CD8-positive, alpha-beta memory T cell (primary cell): Measurements from ENCODE around the gene PARP2. TPM values are rescaled to one million over a fixed set of nuclear protein-coding genes. Genes with fewer than 3 reads are reported as not detected.
"Not testable (repeated sequence)": the region's sequence is repeated elsewhere in the genome, so short reads cannot be mapped to it uniquely, and the experiment has no call there.

Experiments used
- CTCF ChIA-PET: fragments of 350-600 bp; sonication (Branson Sonifier 250); formaldehyde crosslinking; loops from one replicate; lab custom pipeline; 2021; ENCODE audit warnings: antibody characterized with exemption; lab: Charles Lee
- POLR2A ChIA-PET: fragments of 350-600 bp; sonication (Branson Sonifier 250); formaldehyde crosslinking; loops from one replicate; lab custom pipeline; 2021; ENCODE audit warnings: antibody characterized with exemption; lab: Charles Lee
- DNase-seq, 5 donors: peaks; one replicate each; pipeline versions ENCODE4 v3.0.0 to v3.0.0-alpha.2; 2020 to 2022; ENCODE audit warnings: mixed read lengths in 1 of 5
- H3K27ac ChIP-seq: one replicate; pipeline ENCODE4 v1.7.0; 2013; ENCODE audit warnings: low read depth, mild to moderate bottlenecking, low read length, moderate library complexity
- H3K27me3 ChIP-seq: 2 replicates; pipeline ENCODE4 v1.7.0; 2013; ENCODE audit warnings: low read length, mild to moderate bottlenecking; ENCODE audit not compliant: insufficient read depth, poor library complexity, severe bottlenecking
- H3K36me3 ChIP-seq: 2 replicates; pipeline ENCODE4 v1.7.0; 2013; ENCODE audit warnings: mild to moderate bottlenecking, low read length, moderate library complexity; ENCODE audit not compliant: insufficient read depth
- H3K4me1 ChIP-seq: 2 replicates; pipeline ENCODE4 v1.7.0; 2013; ENCODE audit warnings: mild to moderate bottlenecking, low read length, moderate library complexity; ENCODE audit not compliant: insufficient read depth
- H3K4me3 ChIP-seq: 2 replicates; pipeline ENCODE4 v1.7.0; 2013; ENCODE audit warnings: mild to moderate bottlenecking, low read length
- H3K9me3 ChIP-seq: 2 replicates; pipeline ENCODE4 v1.7.0; 2013; ENCODE audit warnings: mild to moderate bottlenecking, low read length
- H3K27ac Mint-ChIP-seq, 8 donors: one replicate each; pipeline ENCODE4 v1.8.0; 2020 to 2021; ENCODE audit warnings: mixed read lengths in 8 of 8, mild to moderate bottlenecking in 6 of 8, inconsistent platforms in 3 of 8, moderate library complexity in 3 of 8
- H3K27me3 Mint-ChIP-seq, 2 donors: one replicate each; pipeline ENCODE4 v1.8.0; 2020 to 2021; ENCODE audit warnings: mixed read lengths in 2 of 2, mild to moderate bottlenecking in 1 of 2, moderate library complexity in 1 of 2
- H3K36me3 Mint-ChIP-seq, 3 donors: one replicate each; pipeline ENCODE4 v1.8.0; 2020 to 2021; ENCODE audit warnings: mixed read lengths in 3 of 3, inconsistent platforms in 1 of 3, mild to moderate bottlenecking in 1 of 3
- H3K4me1 Mint-ChIP-seq, 3 donors: one replicate each; pipeline ENCODE4 v1.8.0; 2020 to 2021; ENCODE audit warnings: mixed read lengths in 3 of 3, inconsistent platforms in 1 of 3, mild to moderate bottlenecking in 1 of 3
- H3K4me3 Mint-ChIP-seq, 7 donors: one replicate each; pipeline ENCODE4 v1.8.0; 2020 to 2021; ENCODE audit warnings: mixed read lengths in 7 of 7, mild to moderate bottlenecking in 6 of 7, moderate library complexity in 4 of 7, inconsistent platforms in 2 of 7
- H3K9me3 Mint-ChIP-seq, 5 donors: one replicate each; pipeline ENCODE4 v1.8.0; 2020 to 2022; ENCODE audit warnings: mixed read lengths in 5 of 5, mild to moderate bottlenecking in 3 of 5, moderate library complexity in 2 of 5, inconsistent platforms in 1 of 5
- polyA plus RNA-seq: library from polyadenylated mRNA; unstranded; fragments of 300-500 nt; fragmentation: Illumina TruSeq; gene quantifications from one replicate; pipeline ENCODE4 v1.2.3, GENCODE V29; 2021
- total RNA-seq, 2 experiments: library from RNA; stranded (reverse); gene quantifications; one replicate each; pipeline ENCODE4 v1.2.3, GENCODE V29; 2021

Gene PARP2
- total and polyA plus RNA-seq, 3 experiments from 2014 or later = 13.6 to 41.3 (median 35.0) TPM

- peak; percentile 10 to 78 (median 69) for DNase-seq
- H3K36me3 Mint-ChIP-seq = peaks cover 0 to 12% (median 0%) of the 10 kb centered on the region in 3 donors
- Histone ChIP-seq H3K9me3 (no peaks in the 10 kb centered on the region), H3K36me3 (no peaks in the 10 kb centered on the region), H3K27ac (peak within 1 kb of the TSS; percentile 76), H3K4me3 (peak within 1 kb of the TSS; percentile 88), H3K27me3 (no peaks in the 10 kb centered on the region), H3K4me1 (peaks cover 16% of the 10 kb centered on the region)
- POLR2A ChIA-PET = interaction anchor here (3.1 kb wide), 1 partner anchor 10 kb away, joined by 37 read pairs; the partner anchor contains the start of gene PARP2
- H3K27me3 Mint-ChIP-seq = no peaks in the 10 kb centered on the region
- H3K9me3 Mint-ChIP-seq = no peaks in the 10 kb centered on the region
- peaks cover 27 to 45% (median 31%) of the 10 kb centered on the region in 3 donors for H3K4me1 Mint-ChIP-seq
- peak within 1 kb of the TSS; percentile 83 to 98 (median 96) for H3K27ac Mint-ChIP-seq
- CTCF ChIA-PET = interaction anchor here (0.8 to 11.0 kb wide), 6 partner anchors 9 to 358 kb away, joined by 3 to 144 read pairs (median 8); partner anchors contain the start of gene PARP2
- H3K4me3 Mint-ChIP-seq = peak within 1 kb of the TSS; percentile 99 to 100 (median 99)
Measured at GRCh38 chr14:20332788-20333493, 10.5 kb upstream of the PARP2 start, which contains the start of gene CCNB1IP1. TSS of gene CCNB1IP1 (minus strand) at chr14:20333279. CDS start at chr14:20316523, 16,756 bp downstream.

- no peaks in the 10 kb centered on the region for H3K36me3 ChIP-seq
- Mint-ChIP-seq H3K27me3 (no peaks in the 10 kb centered on the region), H3K36me3 (peaks cover 0 to 12% (median 0%) of the 10 kb centered on the region in 3 donors), H3K27ac (peak overlapping the region; percentile 83 to 98 (median 96)), H3K4me3 (peak overlapping the region; percentile 99 to 100 (median 99)), H3K4me1 (peaks cover 27 to 42% (median 30%) of the 10 kb centered on the region in 3 donors), H3K9me3 (no peaks in the 10 kb centered on the region)
- DNase-seq = no peak
- CTCF ChIA-PET = interaction anchor here (1.1 to 11.0 kb wide), 4 partner anchors 9 to 357 kb away, joined by 3 to 144 read pairs (median 41); partner anchors contain the start of gene PARP2
- H3K4me3 ChIP-seq = peak overlapping the region; percentile 88
- peaks cover 16% of the 10 kb centered on the region for H3K4me1 ChIP-seq
- POLR2A ChIA-PET = interaction anchor here (3.1 kb wide), 1 partner anchor 9 kb away, joined by 37 read pairs; the partner anchor contains the start of gene PARP2
- peak overlapping the region; percentile 76 for H3K27ac ChIP-seq
- H3K9me3 ChIP-seq = no peaks in the 10 kb centered on the region
- no peaks in the 10 kb centered on the region for H3K27me3 ChIP-seq
Measured at GRCh38 chr14:20333494-20333841, 10.0 kb upstream of the PARP2 start.

- ChIA-PET POLR2A (interaction anchor here (3.1 kb wide), 1 partner anchor 9 kb away, joined by 37 read pairs; the partner anchor contains the start of gene PARP2), CTCF (interaction anchor here (1.1 to 11.0 kb wide), 4 partner anchors 8 to 357 kb away, joined by 3 to 144 read pairs (median 41); partner anchors contain the start of gene PARP2)
- Mint-ChIP-seq H3K36me3 (peaks cover 0 to 7% (median 0%) of the 10 kb centered on the region in 3 donors), H3K4me1 (peaks cover 25 to 38% (median 30%) of the 10 kb centered on the region in 3 donors), H3K27me3 (no peaks in the 10 kb centered on the region), H3K9me3 (no peaks in the 10 kb centered on the region), H3K4me3 (no peak overlapping the region), H3K27ac (peak overlapping the region in 2 of 8 donors; percentile 29 to 98)
- no peak overlapping the region for H3K27ac ChIP-seq
- no peak for DNase-seq
- no peaks in the 10 kb centered on the region for H3K27me3 ChIP-seq
- H3K4me3 ChIP-seq = no peak overlapping the region
- no peaks in the 10 kb centered on the region for H3K9me3 ChIP-seq
- H3K36me3 ChIP-seq = no peaks in the 10 kb centered on the region
- H3K4me1 ChIP-seq = peaks cover 16% of the 10 kb centered on the region
Measured at GRCh38 chr14:20334017-20334416, 9.4 kb upstream of the PARP2 start.

- H3K27ac ChIP-seq, H3K4me3 ChIP-seq: not testable (repeated sequence)
- peak overlapping the region in 2 of 8 donors; percentile 68 to 78 for H3K27ac Mint-ChIP-seq
Measured at GRCh38 chr14:20341032-20341431, 2.4 kb upstream of the PARP2 start.

GRCh38 chr14:20341646-20342045 is 1.8 kb upstream of the PARP2 start:
- DNase-seq = no peak
- peak overlapping the region in 3 of 8 donors; percentile 25 to 99 (median 99) for H3K27ac Mint-ChIP-seq
- Histone ChIP-seq H3K4me1 (peaks cover 7% of the 10 kb centered on the region), H3K9me3 (no peaks in the 10 kb centered on the region), H3K36me3 (no peaks in the 10 kb centered on the region), H3K27me3 (no peaks in the 10 kb centered on the region), H3K27ac (peak overlapping the region; percentile 87), H3K4me3 (no peak overlapping the region)
- H3K4me1 Mint-ChIP-seq = peaks cover 15 to 27% (median 21%) of the 10 kb centered on the region in 3 donors
- no peaks in the 10 kb centered on the region for H3K9me3 Mint-ChIP-seq
- peaks cover 0 to 7% of the 10 kb centered on the region in 2 donors for H3K27me3 Mint-ChIP-seq
- CTCF ChIA-PET = interaction anchor here (0.6 to 5.0 kb wide), 10 partner anchors 11 to 343 kb away, joined by 3 to 72 read pairs (median 11); partner anchors contain the start of genes CCNB1IP1, RNASE4 and TEP1
- POLR2A ChIA-PET = interaction anchor here (0.6 to 2.8 kb wide), 9 partner anchors 9 to 923 kb away, joined by 3 to 37 read pairs (median 4); partner anchors contain the start of genes APEX1 and CCNB1IP1
- H3K4me3 Mint-ChIP-seq = peak overlapping the region in 5 of 7 donors; percentile 42 to 99 (median 98)
- peaks cover 0 to 20% (median 2%) of the 10 kb centered on the region in 3 donors for H3K36me3 Mint-ChIP-seq

More at GRCh38 chr14:20341032-20341431, 2.4 kb upstream of the PARP2 start:
- not testable (repeated sequence) for H3K27me3 ChIP-seq, H3K9me3 ChIP-seq, H3K4me1 ChIP-seq, H3K36me3 ChIP-seq, DNase-seq, H3K9me3 Mint-ChIP-seq, H3K27me3 Mint-ChIP-seq
- peaks cover 0 to 18% (median 2%) of the 10 kb centered on the region in 3 donors for H3K36me3 Mint-ChIP-seq
- CTCF ChIA-PET = interaction anchor here (1.0 to 5.0 kb wide), 5 partner anchors 11 to 272 kb away, joined by 3 to 72 read pairs (median 20); partner anchors contain the start of genes CCNB1IP1 and TEP1
- H3K4me3 Mint-ChIP-seq = peak overlapping the region in 1 of 7 donors; percentile 60
- H3K4me1 Mint-ChIP-seq = peaks cover 15 to 27% (median 21%) of the 10 kb centered on the region in 3 donors
- POLR2A ChIA-PET = interaction anchor here (1.0 to 1.2 kb wide), 2 partner anchors 269 to 342 kb away, joined by 4 read pairs; no protein-coding TSS in a partner anchor

GRCh38 chr14:20343862-20344220 is 406 bp downstream of the PARP2 start:
- DNase-seq = no peak
- Mint-ChIP-seq H3K36me3 (peaks cover 0 to 28% (median 2%) of the 10 kb centered on the region in 3 donors), H3K27ac (peak overlapping the region; percentile 93 to 99 (median 98)), H3K4me3 (peak overlapping the region; percentile 90 to 99 (median 98)), H3K9me3 (no peaks in the 10 kb centered on the region), H3K4me1 (peaks cover 15 to 27% (median 21%) of the 10 kb centered on the region in 3 donors), H3K27me3 (peaks cover 0 to 7% of the 10 kb centered on the region in 2 donors)
- Histone ChIP-seq H3K27me3 (no peaks in the 10 kb centered on the region), H3K9me3 (no peaks in the 10 kb centered on the region), H3K4me3 (peak overlapping the region; percentile 95), H3K27ac (peak overlapping the region; percentile 87), H3K36me3 (no peaks in the 10 kb centered on the region), H3K4me1 (peaks cover 7% of the 10 kb centered on the region)
- POLR2A ChIA-PET = interaction anchor here (0.8 to 2.8 kb wide), 6 partner anchors 11 to 339 kb away, joined by 4 to 37 read pairs (median 12); partner anchors contain the start of genes APEX1 and CCNB1IP1
- CTCF ChIA-PET = interaction anchor here (0.9 to 5.0 kb wide), 13 partner anchors 8 to 341 kb away, joined by 3 to 72 read pairs (median 7); partner anchors contain the start of genes APEX1, CCNB1IP1, RNASE4 and TEP1

GRCh38 chr14:20345366-20345765 is 1.9 kb downstream of the PARP2 start:
- POLR2A ChIA-PET = no interaction called here
- Mint-ChIP-seq H3K27me3 (peaks cover 0 to 7% of the 10 kb centered on the region in 2 donors), H3K4me1 (peaks cover 16 to 27% (median 26%) of the 10 kb centered on the region in 3 donors), H3K27ac (peak overlapping the region in 7 of 8 donors; percentile 1 to 95 (median 56)), H3K9me3 (no peaks in the 10 kb centered on the region), H3K36me3 (peaks cover 0 to 37% (median 4%) of the 10 kb centered on the region in 3 donors), H3K4me3 (peak overlapping the region in 1 of 7 donors; percentile 81)
- H3K27me3 ChIP-seq = no peaks in the 10 kb centered on the region
- H3K36me3 ChIP-seq = peaks cover 1% of the 10 kb centered on the region
- CTCF ChIA-PET = interaction anchor here (2.6 to 4.3 kb wide), 3 partner anchors 11 to 264 kb away, joined by 15 to 24 read pairs (median 20); partner anchors contain the start of gene TEP1
- H3K27ac ChIP-seq = no peak overlapping the region
- H3K4me1 ChIP-seq = peaks cover 7% of the 10 kb centered on the region
- no peaks in the 10 kb centered on the region for H3K9me3 ChIP-seq
- DNase-seq = no peak
- no peak overlapping the region for H3K4me3 ChIP-seq
